Body of pancreas (tissue), 4 donors: Measurements from ENCODE around the gene SMPDL3B. TPM values are rescaled to one million over a fixed set of nuclear protein-coding genes. Genes with fewer than 3 reads are reported as not detected.

ENCODE experiments used
- ATAC-seq: fragments of 150-250 bp; one replicate; pipeline ENCODE4 v1.9.1; 2016
- DNase-seq, 4 donors: peaks; one replicate each; pipeline ENCODE4 v3.0.0-alpha.2; 2019
- H3K27ac ChIP-seq, 4 donors: fragments of 200-600 bp; sonication (generic); 1 replicate in 3 of 4; 2 replicates in 1 of 4; pipeline versions ENCODE4 v1.5.1 to v1.6.1; 2016 to 2019; ENCODE audit warnings: mild to moderate bottlenecking in 1 of 4, mixed read lengths in 1 of 4, moderate library complexity in 1 of 4
- H3K27me3 ChIP-seq, 2 donors: fragments of 200-600 bp; sonication (generic); one replicate each; pipeline ENCODE4 v1.6.0; 2016; ENCODE audit warnings: mild to moderate bottlenecking in 1 of 2
- H3K36me3 ChIP-seq, 2 donors: fragments of 200-600 bp; sonication (generic); replicated peaks in 1 of 2; 2 replicates each; pipeline ENCODE4 v1.5.1; 2016; ENCODE audit warnings: low read depth in 2 of 2; ENCODE audit not compliant: insufficient read depth in 1 of 2
- H3K4me1 ChIP-seq: fragments of 200-600 bp; sonication (generic); one replicate; pipeline ENCODE4 v1.6.0; 2016
- H3K4me3 ChIP-seq, 2 donors: fragments of 200-600 bp; sonication (generic); 1 replicate in 1 of 2; 2 replicates in 1 of 2; pipeline ENCODE4 v1.5.1; 2016 to 2019
- H3K9me3 ChIP-seq, 3 donors: fragments of 200-600 bp; sonication (generic); 1 replicate in 2 of 3; 2 replicates in 1 of 3; pipeline ENCODE4 v1.5.1; 2016
- CTCF ChIP-seq, 7 experiments: fragments of 450-650 bp in 4 of 7; fragments of 200-600 bp in 3 of 7; sonication (generic) in 3 of 7; IDR thresholded peaks; one replicate each; pipeline ENCODE4 v1.5.1; 2016 to 2019; ENCODE audit warnings: antibody characterized with exemption in 7 of 7
- POLR2A ChIP-seq, 3 donors: fragments of 450-650 bp; IDR thresholded peaks; one replicate each; pipeline ENCODE4 v1.6.1; 2016; ENCODE audit warnings: antibody characterized with exemption in 3 of 3, mild to moderate bottlenecking in 2 of 3
- WGBS, 2 donors: methylation state at CpG; one replicate each; pipeline ENCODE4 v1.1.5; 2017; 5-methylcytosine and 5-hydroxymethylcytosine counted together
- intact Hi-C: fragments of 100-400 bp; cut with DNase I; formaldehyde crosslinking; loops from one replicate; pipeline ENCODE4 v1.15.1; 2023
- total RNA-seq, 2 donors: library from RNA; depleted of rRNA; stranded (reverse); fragments of >200 nt; gene quantifications; one replicate each; pipeline ENCODE4 v1.1.0, GENCODE V29; 2016

SMPDL3B gene
- total RNA-seq, 2 donors from 2014 or later, result 18.8 to 28.0 TPM

GRCh38 chr1:27894521-27894920, 40.3 kb upstream of the SMPDL3B start:
- no peak overlapping the region for H3K4me3 ChIP-seq
- no peaks in the 10 kb centered on the region for H3K4me1 ChIP-seq
- no peaks in the 10 kb centered on the region for H3K9me3 ChIP-seq
- no peaks in the 10 kb centered on the region for H3K27me3 ChIP-seq
- intact Hi-C loops, result no loop called here
- H3K36me3 ChIP-seq, result peaks cover 15 to 39% of the 10 kb centered on the region in 2 donors
- H3K27ac ChIP-seq, result no peak overlapping the region
- no peak for DNase-seq
- WGBS, 2 donors, result 70 to 73% methylated on average over 3 of the region's 3 CpGs
- no peak for ATAC-seq
- TF ChIP-seq CTCF (IDR thresholded peaks at IDR 0.05), result no peak
- TF ChIP-seq POLR2A (IDR thresholded peaks at IDR 0.05), result no peak

- intact Hi-C loops, result no loop called here
- no peak for ATAC-seq
- Histone ChIP-seq H3K36me3 (peaks cover 0 to 17% of the 10 kb centered on the region in 2 donors), H3K27ac (no peak overlapping the region), H3K27me3 (no peaks in the 10 kb centered on the region), H3K9me3 (no peaks in the 10 kb centered on the region), H3K4me3 (no peak overlapping the region), H3K4me1 (no peaks in the 10 kb centered on the region)
- TF ChIP-seq POLR2A (IDR thresholded peaks at IDR 0.05), result no peak
- TF ChIP-seq CTCF (IDR thresholded peaks at IDR 0.05), result no peak
- WGBS, 2 donors, result 70 to 79% methylated on average over 2 of the region's 2 CpGs
- no peak for DNase-seq
Observed at GRCh38 chr1:27906759-27907158, 28.0 kb upstream of the SMPDL3B start.

- Histone ChIP-seq H3K27me3 (no peaks in the 10 kb centered on the region), H3K4me3 (no peak overlapping the region), H3K9me3 (peaks cover 0 to 5% (median 0%) of the 10 kb centered on the region in 3 donors), H3K27ac (no peak overlapping the region), H3K36me3 (peaks cover 0 to 7% of the 10 kb centered on the region in 2 donors), H3K4me1 (peaks cover 14% of the 10 kb centered on the region)
- intact Hi-C loops, result no loop called here
- TF ChIP-seq POLR2A (IDR thresholded peaks at IDR 0.05) (no peak), CTCF (IDR thresholded peaks at IDR 0.05) (no peak)
- WGBS, 2 donors, result 95 to 100% methylated on average over 1 of the region's 1 CpG
- ATAC-seq (no peak), DNase-seq (no peak)
Observed at GRCh38 chr1:27912429-27912828, 22.4 kb upstream of the SMPDL3B start.

GRCh38 chr1:27915082-27915575, 19.7 kb upstream of the SMPDL3B start:
- no peaks in the 10 kb centered on the region for H3K27me3 ChIP-seq
- H3K4me1 ChIP-seq, result peaks cover 14% of the 10 kb centered on the region
- no peak for TF ChIP-seq POLR2A (IDR thresholded peaks at IDR 0.05)
- TF ChIP-seq CTCF (IDR thresholded peaks at IDR 0.05), result no peak
- DNase-seq, result no peak
- no peak overlapping the region for H3K4me3 ChIP-seq
- peaks cover 0 to 5% (median 0%) of the 10 kb centered on the region in 3 donors for H3K9me3 ChIP-seq
- H3K36me3 ChIP-seq, result no peaks in the 10 kb centered on the region
- ATAC-seq, result no peak
- WGBS, 2 donors, result 53 to 65% methylated on average over 7 of the region's 7 CpGs
- intact Hi-C loops, result no loop called here
- peak overlapping the region; percentile 11 to 80 (median 56) for H3K27ac ChIP-seq

GRCh38 chr1:27922272-27922671, 12.5 kb upstream of the SMPDL3B start:
- TF ChIP-seq CTCF (IDR thresholded peaks at IDR 0.05) (no peak), POLR2A (IDR thresholded peaks at IDR 0.05) (no peak)
- Histone ChIP-seq H3K9me3 (no peaks in the 10 kb centered on the region), H3K27me3 (no peaks in the 10 kb centered on the region), H3K36me3 (no peaks in the 10 kb centered on the region), H3K4me1 (no peaks in the 10 kb centered on the region), H3K27ac (no peak overlapping the region), H3K4me3 (no peak overlapping the region)
- intact Hi-C loops, result no loop called here
- WGBS, 2 donors, result 56 to 70% methylated on average over 3 of the region's 3 CpGs
- DNase-seq (no peak), ATAC-seq (no peak)
